ENCODE results near the gene TMA7. TPM values are rescaled to one million over a fixed set of nuclear protein-coding genes. Genes with fewer than 3 reads are reported as not detected.
A peak's percentile ranks its signal among the peaks of the same experiment; 100 is the strongest.

TMA7 gene
- total and polyA plus RNA-seq, 2 of the 13 experiments (the other 11 are each of a cell fraction or from before 2014, with no cell fraction given), result 100 to 486 TPM

- peaks cover 52% of the 10 kb centered on the region for H4K20me1 ChIP-seq (ENCODE audit: insufficient read depth, low read length)
- in situ Hi-C loops (cut with HindIII; ENCODE audit: extremely low pct_ligation_motif_present, low pct_unique_long_range_greater_than_20kb), result no loop called here
- WGBS (ENCODE audit: low lambda C conversion rate), result 0% methylated on average over 2 of the region's 7 CpGs
- FAIRE-seq (no peak), DNase-seq (ENCODE audit: low spot score) (no peak), ATAC-seq (no peak)
- H3K9me3 ChIP-seq (ENCODE audit: low read length), result no peaks in the 10 kb centered on the region
- H3K27me3 ChIP-seq (ENCODE audit: control insufficient read depth in 1 of 2, insufficient read depth in 2 of 2, low read length in 2 of 2), result no peaks in the 10 kb centered on the region
- no peak overlapping the region for H2AFZ ChIP-seq (ENCODE audit: low read length)
- H3K27ac ChIP-seq (ENCODE audit: extremely low read length, insufficient read depth, low read length), result peak overlapping the region; percentile 99
- BruUV-seq (replicated peaks), result no TSS peak
- peak overlapping the region; percentile 96 for H3K9ac ChIP-seq (ENCODE audit: insufficient read depth, low read depth, low read length)
- intact Hi-C loops (cut with micrococcal nuclease; ENCODE audit: unreplicated experiment), result no loop called here
- H3K4me1 ChIP-seq (ENCODE audit: insufficient read depth, low read length), result peaks cover 83% of the 10 kb centered on the region
- peaks cover 56% of the 10 kb centered on the region for H3K79me2 ChIP-seq (ENCODE audit: insufficient read depth, low read length)
- POLR2A ChIA-PET, result interaction anchor here (0.5 to 9.0 kb wide), 15 partner anchors 8 to 194 kb away, joined by 3 to 130 read pairs (median 7); partner anchors contain the start of genes ATRIP, CCDC51, PFKFB4 and TMA7
- peaks cover 14 to 26% of the 10 kb centered on the region in 2 experiments for H3K36me3 ChIP-seq (replicated peaks in 1 of 2; ENCODE audit: control insufficient read depth in 1 of 2, insufficient read depth in 2 of 2, low read length in 2 of 2)
- peak overlapping the region; percentile 100 for H3K4me2 ChIP-seq (ENCODE audit: low read depth, low read length)
- CTCF ChIA-PET (ENCODE audit: low intra/inter-chr PET ratio, low total read pairs), result interaction anchor here (3.1 kb wide), 1 partner anchor 8 kb away, joined by 14 read pairs; no protein-coding TSS in a partner anchor
- H3K4me3 ChIP-seq (replicated peaks in 1 of 3; ENCODE audit: insufficient read depth in 1 of 3, low read depth in 2 of 3, low read length in 3 of 3), result peak overlapping the region; percentile 79 to 93 (median 86)
- TF ChIP-seq ZNF296 (CRISPR knock-in tag; conservative IDR thresholded peaks at IDR 0.05), result no peak
- no peak for TF ChIP-seq ZBTB4 (CRISPR knock-in tag; IDR thresholded peaks at IDR 0.05; ENCODE audit: borderline replicate concordance)
- TF ChIP-seq, protein P1, sequence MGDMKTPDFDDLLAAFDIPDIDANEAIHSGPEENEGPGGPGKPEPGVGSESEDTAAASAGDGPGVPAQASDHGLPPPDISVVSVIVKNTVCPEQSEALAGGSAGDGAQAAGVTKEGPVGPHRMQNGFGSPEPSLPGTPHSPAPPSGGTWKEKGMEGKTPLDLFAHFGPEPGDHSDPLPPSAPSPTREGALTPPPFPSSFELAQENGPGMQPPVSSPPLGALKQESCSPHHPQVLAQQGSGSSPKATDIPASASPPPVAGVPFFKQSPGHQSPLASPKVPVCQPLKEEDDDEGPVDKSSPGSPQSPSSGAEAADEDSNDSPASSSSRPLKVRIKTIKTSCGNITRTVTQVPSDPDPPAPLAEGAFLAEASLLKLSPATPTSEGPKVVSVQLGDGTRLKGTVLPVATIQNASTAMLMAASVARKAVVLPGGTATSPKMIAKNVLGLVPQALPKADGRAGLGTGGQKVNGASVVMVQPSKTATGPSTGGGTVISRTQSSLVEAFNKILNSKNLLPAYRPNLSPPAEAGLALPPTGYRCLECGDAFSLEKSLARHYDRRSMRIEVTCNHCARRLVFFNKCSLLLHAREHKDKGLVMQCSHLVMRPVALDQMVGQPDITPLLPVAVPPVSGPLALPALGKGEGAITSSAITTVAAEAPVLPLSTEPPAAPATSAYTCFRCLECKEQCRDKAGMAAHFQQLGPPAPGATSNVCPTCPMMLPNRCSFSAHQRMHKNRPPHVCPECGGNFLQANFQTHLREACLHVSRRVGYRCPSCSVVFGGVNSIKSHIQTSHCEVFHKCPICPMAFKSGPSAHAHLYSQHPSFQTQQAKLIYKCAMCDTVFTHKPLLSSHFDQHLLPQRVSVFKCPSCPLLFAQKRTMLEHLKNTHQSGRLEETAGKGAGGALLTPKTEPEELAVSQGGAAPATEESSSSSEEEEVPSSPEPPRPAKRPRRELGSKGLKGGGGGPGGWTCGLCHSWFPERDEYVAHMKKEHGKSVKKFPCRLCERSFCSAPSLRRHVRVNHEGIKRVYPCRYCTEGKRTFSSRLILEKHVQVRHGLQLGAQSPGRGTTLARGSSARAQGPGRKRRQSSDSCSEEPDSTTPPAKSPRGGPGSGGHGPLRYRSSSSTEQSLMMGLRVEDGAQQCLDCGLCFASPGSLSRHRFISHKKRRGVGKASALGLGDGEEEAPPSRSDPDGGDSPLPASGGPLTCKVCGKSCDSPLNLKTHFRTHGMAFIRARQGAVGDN (CRISPR knock-in tag; IDR thresholded peaks at IDR 0.05), result peak; percentile 85; the same call in 1 of the 2 replicates
- no peak for TF ChIP-seq ZNF382 (CRISPR knock-in tag; IDR thresholded peaks at IDR 0.05; ENCODE audit: borderline replicate concordance)
- no peak for TF ChIP-seq ZNF709 (CRISPR knock-in tag; IDR thresholded peaks at IDR 0.05)
- peak; percentile 43; the same call in 1 of the 2 replicates for TF ChIP-seq RAD21 (CRISPR knock-in tag; IDR thresholded peaks at IDR 0.05)
- TF ChIP-seq ZBTB43 (CRISPR knock-in tag; conservative IDR thresholded peaks at IDR 0.05), result peak; percentile 41; the same call in 1 of the 2 replicates
- 0 out of 2 replicates have a peak, but pooled peaks have one; percentile 3 for TF ChIP-seq HOXA9 (CRISPR knock-in tag; IDR thresholded peaks at IDR 0.05; ENCODE audit: borderline replicate concordance)
- no peak for TF ChIP-seq U2AF1 (optimal IDR thresholded peaks at IDR 0.05; ENCODE audit: low read depth, low read length)
- no peak for TF ChIP-seq PAF1 (CRISPR knock-in tag; IDR thresholded peaks at IDR 0.05)
- peak; percentile 23 for TF ChIP-seq ZNF883 (CRISPR knock-in tag; IDR thresholded peaks at IDR 0.05; ENCODE audit: not compliant biosample characterization)
- no peak for TF ChIP-seq ZFP37 (CRISPR knock-in tag; IDR thresholded peaks at IDR 0.05; ENCODE audit: borderline replicate concordance)
- TF ChIP-seq STAG1 (CRISPR knock-in tag; IDR thresholded peaks at IDR 0.05), result no peak
- 0 out of 2 replicates have a peak, but pooled peaks have one; percentile 19 for TF ChIP-seq ZNF558 (CRISPR knock-in tag; IDR thresholded peaks at IDR 0.05; ENCODE audit: borderline replicate concordance)
- TF ChIP-seq GFI1 (CRISPR knock-in tag; IDR thresholded peaks at IDR 0.05; ENCODE audit: borderline replicate concordance), result no peak
- TF ChIP-seq RELA (CRISPR knock-in tag; IDR thresholded peaks at IDR 0.05), result no peak
These were observed 11.9 kb upstream of the TMA7 start for GRCh38 chr3:48428088-48428571.
